Measurements from ENCODE around the gene SRRM4.

SRRM4 gene

DNA sequence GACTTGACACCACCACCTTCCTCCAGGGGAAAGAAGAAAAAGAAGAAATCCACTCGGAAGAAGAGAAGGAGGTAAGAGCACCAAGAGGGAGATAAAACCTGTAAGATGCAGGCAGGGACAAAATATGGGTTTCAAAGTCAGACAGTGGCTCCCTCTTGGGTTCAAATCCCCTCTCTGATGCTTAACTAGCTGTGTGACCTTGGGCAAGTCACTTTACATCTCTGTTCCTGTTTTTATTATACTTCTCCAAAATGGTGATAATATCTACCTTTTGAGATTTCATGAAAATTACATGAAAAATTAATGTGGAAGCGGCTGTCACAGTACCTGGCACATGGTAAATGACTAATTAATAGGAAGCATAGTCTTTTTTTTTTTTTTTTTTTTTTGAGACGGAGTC is 133.0 kb downstream of the SRRM4 start:
- H3K36me3 ChIP-seq (ENCODE audit: control insufficient read depth in 2 of 2, insufficient read depth in 2 of 2, low read length in 2 of 2), result no peaks in the 10 kb centered on the region
- no peaks in the 10 kb centered on the region for H3K4me1 ChIP-seq (ENCODE audit: control insufficient read depth in 2 of 2, insufficient read depth in 2 of 2, low read length in 2 of 2)
- no peak overlapping the region for H3K9ac ChIP-seq (ENCODE audit: low read depth in 1 of 2, low read length in 2 of 2)
- no peaks in the 10 kb centered on the region for H3K9me3 ChIP-seq (ENCODE audit: control insufficient read depth in 2 of 2, low read length in 2 of 2)
- no peak overlapping the region for H3K27ac ChIP-seq (ENCODE audit: low read depth in 2 of 2, low read length in 2 of 2)
- H3K4me3 ChIP-seq (ENCODE audit: low read length in 2 of 2), result no peak overlapping the region
- H3K27me3 ChIP-seq (ENCODE audit: control insufficient read depth in 2 of 2, insufficient read depth in 2 of 2, low read length in 2 of 2), result no peaks in the 10 kb centered on the region

DNA sequence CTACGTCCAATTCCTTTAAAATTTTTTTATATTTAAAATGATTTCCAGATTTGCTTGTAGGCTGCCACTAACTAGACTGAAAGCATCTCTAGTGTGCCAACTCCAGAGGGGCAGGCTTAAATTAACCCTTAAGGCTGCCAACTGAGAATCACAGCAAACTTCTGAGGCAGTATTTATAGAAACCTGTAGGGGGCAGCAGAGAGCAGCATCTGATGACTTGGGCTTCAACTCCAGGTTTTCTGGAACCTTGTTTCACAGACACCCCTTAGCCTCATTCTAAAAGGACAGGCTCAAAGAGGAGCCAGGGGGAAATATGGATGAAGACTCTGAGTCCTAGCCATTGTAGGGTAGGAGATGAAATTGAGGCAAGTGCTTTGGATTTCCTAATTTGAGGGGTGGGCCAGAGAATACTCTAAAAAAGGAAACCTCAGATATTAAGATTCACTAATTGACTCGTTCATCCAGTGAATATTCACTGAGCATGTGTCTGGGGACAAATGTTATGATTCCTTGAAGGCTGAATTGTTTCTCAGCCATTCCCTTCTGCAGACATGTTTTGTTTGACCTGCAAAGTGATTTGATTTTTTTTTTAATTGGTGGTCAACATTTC is 134.1 kb downstream of the SRRM4 start:
- no peak overlapping the region for H3K27ac ChIP-seq (ENCODE audit: low read depth in 2 of 2, low read length in 2 of 2)
- no peaks in the 10 kb centered on the region for H3K27me3 ChIP-seq (ENCODE audit: control insufficient read depth in 2 of 2, insufficient read depth in 2 of 2, low read length in 2 of 2)
- H3K36me3 ChIP-seq (ENCODE audit: control insufficient read depth in 2 of 2, insufficient read depth in 2 of 2, low read length in 2 of 2), result no peaks in the 10 kb centered on the region
- no peaks in the 10 kb centered on the region for H3K9me3 ChIP-seq (ENCODE audit: control insufficient read depth in 2 of 2, low read length in 2 of 2)
- H3K4me3 ChIP-seq (ENCODE audit: low read length in 2 of 2), result no peak overlapping the region
- H3K9ac ChIP-seq (ENCODE audit: low read depth in 1 of 2, low read length in 2 of 2), result no peak overlapping the region
- no peaks in the 10 kb centered on the region for H3K4me1 ChIP-seq (ENCODE audit: control insufficient read depth in 2 of 2, insufficient read depth in 2 of 2, low read length in 2 of 2)

DNA sequence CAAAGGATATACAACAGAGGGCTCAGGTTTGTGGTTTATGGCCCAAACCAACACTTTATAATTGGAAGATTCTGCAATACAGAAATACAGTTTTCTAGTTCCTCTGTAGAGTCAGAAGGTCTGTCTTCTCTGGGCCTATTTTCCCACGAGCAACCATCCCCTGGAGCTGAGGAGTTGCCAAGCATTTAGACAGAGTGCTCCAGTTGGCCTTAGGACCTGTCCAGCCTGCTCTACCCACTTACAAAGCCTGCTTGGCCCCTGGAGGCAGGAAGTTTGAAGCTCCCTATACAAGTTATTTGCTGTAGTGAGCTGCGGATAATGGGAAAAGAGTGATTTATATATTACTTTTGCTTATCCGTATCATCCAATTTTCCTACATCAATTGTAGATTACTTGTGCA is 136.6 kb downstream of the SRRM4 start:
- no peak overlapping the region for H3K27ac ChIP-seq (ENCODE audit: low read depth in 2 of 2, low read length in 2 of 2)
- H3K4me1 ChIP-seq (ENCODE audit: control insufficient read depth in 2 of 2, insufficient read depth in 2 of 2, low read length in 2 of 2), result no peaks in the 10 kb centered on the region
- H3K4me3 ChIP-seq (ENCODE audit: low read length in 2 of 2), result no peak overlapping the region
- H3K27me3 ChIP-seq (ENCODE audit: control insufficient read depth in 2 of 2, insufficient read depth in 2 of 2, low read length in 2 of 2), result no peaks in the 10 kb centered on the region
- H3K9ac ChIP-seq (ENCODE audit: low read depth in 1 of 2, low read length in 2 of 2), result no peak overlapping the region
- no peaks in the 10 kb centered on the region for H3K9me3 ChIP-seq (ENCODE audit: control insufficient read depth in 2 of 2, low read length in 2 of 2)
- no peaks in the 10 kb centered on the region for H3K36me3 ChIP-seq (ENCODE audit: control insufficient read depth in 2 of 2, insufficient read depth in 2 of 2, low read length in 2 of 2)

DNA sequence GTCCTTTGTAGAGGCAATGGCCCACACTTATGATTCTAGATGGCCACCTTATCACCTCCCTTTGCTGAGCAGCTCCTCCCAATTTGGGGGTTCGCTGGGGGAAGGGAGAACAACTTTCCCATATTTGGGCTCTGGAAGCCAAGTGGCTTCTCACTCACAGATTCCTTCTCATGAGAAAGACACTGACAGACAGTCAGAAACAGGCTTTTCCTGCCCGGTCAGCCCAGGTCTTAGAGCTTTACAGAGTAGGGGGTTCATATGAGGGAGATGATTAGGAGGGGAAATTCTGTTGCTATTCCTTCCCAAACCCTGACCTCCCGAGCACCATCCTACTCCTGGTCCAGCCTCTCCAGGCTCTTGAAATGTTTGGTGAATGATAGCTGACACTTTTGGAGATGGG is 137.3 kb downstream of the SRRM4 start:
- Histone ChIP-seq H3K4me1 (ENCODE audit: control insufficient read depth in 2 of 2, insufficient read depth in 2 of 2, low read length in 2 of 2) (no peaks in the 10 kb centered on the region), H3K36me3 (ENCODE audit: control insufficient read depth in 2 of 2, insufficient read depth in 2 of 2, low read length in 2 of 2) (no peaks in the 10 kb centered on the region), H3K27me3 (ENCODE audit: control insufficient read depth in 2 of 2, insufficient read depth in 2 of 2, low read length in 2 of 2) (no peaks in the 10 kb centered on the region), H3K9ac (ENCODE audit: low read depth in 1 of 2, low read length in 2 of 2) (no peak overlapping the region), H3K9me3 (ENCODE audit: control insufficient read depth in 2 of 2, low read length in 2 of 2) (no peaks in the 10 kb centered on the region), H3K27ac (ENCODE audit: low read depth in 2 of 2, low read length in 2 of 2) (no peak overlapping the region), H3K4me3 (ENCODE audit: low read length in 2 of 2) (no peak overlapping the region)

DNA sequence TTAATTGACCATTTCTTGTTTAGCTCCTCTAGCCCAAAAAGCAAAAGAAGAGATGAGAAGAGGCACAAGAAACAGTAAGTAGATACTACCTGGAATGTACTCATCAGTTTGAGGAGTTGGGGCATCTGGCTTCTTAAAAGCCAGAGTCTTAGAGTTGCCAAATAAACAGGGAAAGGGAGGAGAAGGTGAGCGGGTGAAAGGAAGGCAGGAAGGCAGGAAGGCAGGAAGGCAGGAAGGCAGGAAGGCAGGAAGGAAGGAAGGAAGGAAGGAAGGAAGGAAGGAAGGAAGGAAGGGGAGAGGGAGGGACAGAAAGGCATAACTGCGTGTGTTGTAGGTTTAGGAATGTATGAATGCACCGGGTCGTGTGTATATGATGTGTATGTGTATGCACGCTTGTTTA is 140.7 kb downstream of the SRRM4 start:
- Histone ChIP-seq H3K9me3 (ENCODE audit: control insufficient read depth in 2 of 2, low read length in 2 of 2) (no peaks in the 10 kb centered on the region), H3K9ac (ENCODE audit: low read depth in 1 of 2, low read length in 2 of 2) (no peak overlapping the region), H3K27ac (ENCODE audit: low read depth in 2 of 2, low read length in 2 of 2) (no peak overlapping the region), H3K36me3 (ENCODE audit: control insufficient read depth in 2 of 2, insufficient read depth in 2 of 2, low read length in 2 of 2) (no peaks in the 10 kb centered on the region), H3K27me3 (ENCODE audit: control insufficient read depth in 2 of 2, insufficient read depth in 2 of 2, low read length in 2 of 2) (no peaks in the 10 kb centered on the region), H3K4me3 (ENCODE audit: low read length in 2 of 2) (no peak overlapping the region), H3K4me1 (ENCODE audit: control insufficient read depth in 2 of 2, insufficient read depth in 2 of 2, low read length in 2 of 2) (no peaks in the 10 kb centered on the region)

DNA sequence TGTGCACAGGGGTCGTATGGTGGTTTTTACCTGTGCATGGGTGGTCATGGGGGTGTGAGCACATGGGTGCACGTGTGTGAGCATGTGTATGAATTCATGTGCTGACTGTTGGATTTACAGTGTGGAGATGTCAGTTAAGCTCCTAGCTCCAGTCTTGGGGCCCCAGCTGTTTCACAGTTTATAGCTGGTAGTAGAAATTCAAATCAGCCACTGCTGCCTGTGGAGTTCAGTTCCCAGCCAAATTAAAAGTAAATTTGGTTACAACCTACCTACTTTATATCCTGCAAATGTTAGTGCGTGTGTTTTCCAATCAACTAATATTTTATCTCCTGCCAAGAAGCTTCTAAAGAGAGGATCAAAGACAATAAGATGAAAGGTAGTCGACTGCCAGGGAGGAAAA is 141.4 kb downstream of the SRRM4 start:
- H3K4me3 ChIP-seq (ENCODE audit: low read length in 2 of 2), result no peak overlapping the region
- H3K27ac ChIP-seq (ENCODE audit: low read depth in 2 of 2, low read length in 2 of 2), result no peak overlapping the region
- no peaks in the 10 kb centered on the region for H3K9me3 ChIP-seq (ENCODE audit: control insufficient read depth in 2 of 2, low read length in 2 of 2)
- H3K27me3 ChIP-seq (ENCODE audit: control insufficient read depth in 2 of 2, insufficient read depth in 2 of 2, low read length in 2 of 2), result no peaks in the 10 kb centered on the region
- no peaks in the 10 kb centered on the region for H3K4me1 ChIP-seq (ENCODE audit: control insufficient read depth in 2 of 2, insufficient read depth in 2 of 2, low read length in 2 of 2)
- H3K36me3 ChIP-seq (ENCODE audit: control insufficient read depth in 2 of 2, insufficient read depth in 2 of 2, low read length in 2 of 2), result no peaks in the 10 kb centered on the region
- H3K9ac ChIP-seq (ENCODE audit: low read depth in 1 of 2, low read length in 2 of 2), result no peak overlapping the region

DNA sequence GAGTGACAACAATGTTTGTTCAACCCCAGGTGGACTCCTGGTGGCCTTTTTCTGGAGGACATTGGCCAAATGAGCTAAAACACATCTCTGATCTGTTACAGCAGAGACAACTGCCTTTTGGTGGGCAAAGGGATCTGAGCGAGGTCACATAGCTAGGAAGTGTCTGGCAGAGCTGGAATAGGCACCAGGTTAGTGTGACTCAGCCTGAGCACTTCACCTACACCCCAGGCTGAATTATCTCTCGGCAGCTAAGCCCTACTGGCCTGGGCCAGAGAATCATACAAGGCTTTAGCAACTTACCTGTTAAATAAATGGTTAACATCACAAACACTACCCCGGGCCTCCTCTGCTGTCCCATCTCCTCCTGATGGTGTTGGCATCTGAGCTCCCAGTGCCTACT is 147.2 kb downstream of the SRRM4 start:
- H3K4me1 ChIP-seq (ENCODE audit: control insufficient read depth in 2 of 2, insufficient read depth in 2 of 2, low read length in 2 of 2), result no peaks in the 10 kb centered on the region
- H3K27ac ChIP-seq (ENCODE audit: low read depth in 2 of 2, low read length in 2 of 2), result no peak overlapping the region
- no peak overlapping the region for H3K4me3 ChIP-seq (ENCODE audit: low read length in 2 of 2)
- no peaks in the 10 kb centered on the region for H3K27me3 ChIP-seq (ENCODE audit: control insufficient read depth in 2 of 2, insufficient read depth in 2 of 2, low read length in 2 of 2)
- H3K36me3 ChIP-seq (ENCODE audit: control insufficient read depth in 2 of 2, insufficient read depth in 2 of 2, low read length in 2 of 2), result no peaks in the 10 kb centered on the region
- H3K9ac ChIP-seq (ENCODE audit: low read depth in 1 of 2, low read length in 2 of 2), result no peak overlapping the region
- no peaks in the 10 kb centered on the region for H3K9me3 ChIP-seq (ENCODE audit: control insufficient read depth in 2 of 2, low read length in 2 of 2)

DNA sequence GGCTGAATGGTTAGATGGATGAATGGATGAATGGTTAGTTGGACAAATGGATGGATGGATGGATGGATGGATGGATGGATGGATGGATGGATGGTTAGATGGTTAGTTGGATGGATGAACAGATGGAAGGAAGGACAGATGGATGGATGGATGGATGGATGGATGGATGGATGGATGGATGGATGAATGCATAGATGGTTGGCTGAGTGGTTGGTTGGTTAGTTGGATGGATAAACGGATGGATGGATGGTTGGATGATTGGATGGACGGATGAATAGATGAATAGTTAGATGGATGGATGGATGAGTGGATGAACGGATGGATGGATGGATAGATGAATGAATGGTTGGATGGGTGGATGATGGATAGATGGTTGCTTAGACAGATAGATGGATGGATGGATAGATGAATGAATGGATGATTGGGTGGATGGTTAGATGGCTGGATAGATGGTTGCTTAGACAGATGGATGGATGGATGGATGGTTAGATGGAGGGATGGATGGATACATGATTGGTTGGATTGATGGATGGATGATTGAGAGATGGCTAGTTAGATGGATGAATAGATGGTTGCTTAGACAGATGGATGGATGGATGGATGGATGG is 148.6 kb downstream of the SRRM4 start:
- H3K27me3 ChIP-seq (ENCODE audit: control insufficient read depth in 2 of 2, insufficient read depth in 2 of 2, low read length in 2 of 2), result no peaks in the 10 kb centered on the region
- H3K36me3 ChIP-seq (ENCODE audit: control insufficient read depth in 2 of 2, insufficient read depth in 2 of 2, low read length in 2 of 2), result no peaks in the 10 kb centered on the region
- no peak overlapping the region for H3K4me3 ChIP-seq (ENCODE audit: low read length in 2 of 2)

DNA sequence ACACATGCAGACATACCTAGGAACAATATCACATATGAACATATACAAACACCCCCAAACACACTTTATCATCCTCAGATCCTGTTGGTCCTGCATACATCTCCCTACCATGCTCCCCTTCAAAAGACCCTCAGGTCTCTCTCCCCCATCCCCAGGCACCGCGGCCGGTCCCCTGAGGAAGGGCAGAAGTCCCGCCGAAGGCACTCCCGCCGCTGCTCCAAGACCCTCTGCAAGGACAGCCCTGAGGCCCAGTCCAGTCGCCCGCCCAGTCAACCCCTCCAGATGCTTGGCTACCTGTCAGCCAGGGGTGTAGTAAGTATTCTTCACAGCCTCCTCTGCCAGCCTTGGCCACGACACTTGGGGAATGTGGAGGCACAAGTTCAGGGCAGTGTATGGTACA is 149.2 kb downstream of the SRRM4 start:
- Histone ChIP-seq H3K36me3 (ENCODE audit: control insufficient read depth in 2 of 2, insufficient read depth in 2 of 2, low read length in 2 of 2) (no peaks in the 10 kb centered on the region), H3K27ac (ENCODE audit: low read depth in 2 of 2, low read length in 2 of 2) (no peak overlapping the region), H3K4me3 (ENCODE audit: low read length in 2 of 2) (no peak overlapping the region), H3K27me3 (ENCODE audit: control insufficient read depth in 2 of 2, insufficient read depth in 2 of 2, low read length in 2 of 2) (no peaks in the 10 kb centered on the region), H3K4me1 (ENCODE audit: control insufficient read depth in 2 of 2, insufficient read depth in 2 of 2, low read length in 2 of 2) (no peaks in the 10 kb centered on the region), H3K9ac (ENCODE audit: low read depth in 1 of 2, low read length in 2 of 2) (no peak overlapping the region), H3K9me3 (ENCODE audit: control insufficient read depth in 2 of 2, low read length in 2 of 2) (no peaks in the 10 kb centered on the region)

More for the DNA sequence above, 148.6 kb downstream of the SRRM4 start:
- Histone ChIP-seq H3K9ac (ENCODE audit: low read depth in 1 of 2, low read length in 2 of 2) (no peak overlapping the region), H3K9me3 (ENCODE audit: control insufficient read depth in 2 of 2, low read length in 2 of 2) (no peaks in the 10 kb centered on the region), H3K4me1 (ENCODE audit: control insufficient read depth in 2 of 2, insufficient read depth in 2 of 2, low read length in 2 of 2) (no peaks in the 10 kb centered on the region), H3K27ac (ENCODE audit: low read depth in 2 of 2, low read length in 2 of 2) (no peak overlapping the region)

DNA sequence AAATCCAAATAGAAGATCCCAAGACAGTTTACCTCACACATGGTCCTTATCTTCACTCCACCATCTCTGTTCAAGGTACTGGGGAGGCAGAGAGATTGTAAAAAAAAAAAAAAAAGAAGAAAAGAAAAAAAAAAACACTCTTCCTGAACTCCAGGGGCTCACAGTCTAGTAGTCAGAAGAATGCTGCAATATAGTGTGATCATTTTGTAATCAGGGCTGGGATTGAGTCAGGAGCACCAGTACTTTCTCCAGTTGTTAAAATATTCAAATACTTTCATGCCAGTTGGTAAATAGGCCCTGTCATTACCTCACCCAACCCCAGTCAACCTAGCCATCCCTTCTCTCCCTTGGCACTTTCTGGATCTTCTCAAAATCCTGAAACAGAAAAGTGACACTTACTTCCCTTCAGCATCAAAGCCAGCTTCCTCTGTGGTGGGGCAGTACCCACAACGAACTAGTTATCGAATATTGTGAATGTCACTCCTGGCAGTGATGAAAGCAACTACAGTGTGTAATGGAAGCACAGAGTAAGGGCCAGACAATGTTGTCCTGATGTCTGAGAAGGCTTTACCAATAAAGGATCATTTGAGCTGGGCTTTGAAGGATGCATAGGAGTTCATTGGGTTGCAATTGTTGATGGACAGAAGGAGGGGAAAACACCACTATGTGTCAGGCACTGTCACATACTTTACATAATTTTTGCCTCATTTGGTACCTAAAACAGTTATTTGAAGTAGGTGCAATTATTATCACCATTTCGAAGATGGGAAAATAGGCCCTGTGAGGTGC is 153.1 kb downstream of the SRRM4 start:
- no peaks in the 10 kb centered on the region for H3K27me3 ChIP-seq (ENCODE audit: control insufficient read depth in 2 of 2, insufficient read depth in 2 of 2, low read length in 2 of 2)
- H3K36me3 ChIP-seq (ENCODE audit: control insufficient read depth in 2 of 2, insufficient read depth in 2 of 2, low read length in 2 of 2), result no peaks in the 10 kb centered on the region
- no peak overlapping the region for H3K9ac ChIP-seq (ENCODE audit: low read depth in 1 of 2, low read length in 2 of 2)
- H3K4me3 ChIP-seq (ENCODE audit: low read length in 2 of 2), result no peak overlapping the region
- H3K27ac ChIP-seq (ENCODE audit: low read depth in 2 of 2, low read length in 2 of 2), result no peak overlapping the region
- H3K9me3 ChIP-seq (ENCODE audit: control insufficient read depth in 2 of 2, low read length in 2 of 2), result no peaks in the 10 kb centered on the region
- H3K4me1 ChIP-seq (ENCODE audit: control insufficient read depth in 2 of 2, insufficient read depth in 2 of 2, low read length in 2 of 2), result no peaks in the 10 kb centered on the region
